ENCODE results near the gene ARGFX.
"Not testable (repeated sequence)": the region's sequence is repeated elsewhere in the genome, so short reads cannot be mapped to it uniquely, and the experiment has no call there.

The ARGFX gene

GRCh38 chr3:121599900-121600299, 32.2 kb downstream of the ARGFX start:
- DNase-seq (ENCODE audit: low read depth) = not testable (repeated sequence)

DNA sequence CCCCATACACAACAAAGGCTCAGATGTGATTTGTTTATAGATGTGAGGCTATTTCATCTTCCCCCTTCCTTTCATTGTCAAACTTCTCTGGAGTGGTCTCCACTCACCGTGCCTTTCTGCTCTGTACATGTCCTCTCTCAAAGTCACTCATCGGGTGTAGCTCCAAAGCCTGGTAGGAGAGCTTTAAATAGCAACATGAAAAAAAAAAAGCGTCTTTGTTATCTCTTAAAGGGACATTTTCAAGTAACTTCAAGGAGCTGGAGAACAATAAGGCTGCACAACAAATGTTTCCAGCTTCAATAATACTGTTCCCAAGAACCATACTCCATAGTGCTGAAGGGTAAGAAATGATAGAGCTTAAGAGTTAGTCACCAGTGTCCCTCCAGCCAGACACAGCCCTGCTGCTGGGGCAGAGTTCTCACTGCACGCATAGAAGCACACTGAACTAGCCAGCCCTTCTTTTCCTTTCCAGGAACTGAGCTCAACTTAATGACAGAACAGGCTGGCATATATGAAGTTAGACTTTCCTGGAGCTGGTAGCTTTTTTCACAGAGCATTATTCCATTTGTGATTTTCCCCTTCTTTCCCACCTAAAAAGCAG, 33.6 kb downstream of the ARGFX start:
- DNase-seq (ENCODE audit: low read depth) = no peak

GRCh38 chr3:121604759-121605158, 37.0 kb downstream of the ARGFX start:
- no peak for DNase-seq (ENCODE audit: low read depth)

DNA sequence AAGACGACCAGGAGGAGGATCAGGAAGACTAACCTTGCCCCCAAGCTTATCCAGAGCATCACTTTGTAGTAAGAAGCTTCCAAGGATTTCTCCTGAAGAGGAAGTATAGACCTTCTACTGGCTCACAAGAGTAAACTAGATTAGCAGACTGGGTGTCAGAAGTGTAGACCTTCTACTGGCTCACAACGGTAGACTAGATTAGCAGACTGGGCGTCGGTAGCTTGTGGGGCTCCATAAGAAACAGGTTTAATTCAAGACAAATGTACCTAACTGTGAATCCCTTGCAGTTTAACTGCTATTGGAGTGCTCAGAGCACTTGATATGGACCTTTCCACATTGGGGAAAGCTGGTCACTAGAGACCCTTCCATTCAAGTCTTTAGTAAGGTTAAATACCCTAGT, 38.4 kb downstream of the ARGFX start:
- DNase-seq (ENCODE audit: low read depth) = no peak
